Brain microvascular endothelial cell (primary cell): ENCODE data around the gene ZBTB16.

ENCODE experiments used
- DNase-seq: peaks from one replicate; pipeline ENCODE4 v3.0.0-alpha.2; 2020
- H3K27ac ChIP-seq: fragments of 250-450 bp; sonication (Bioruptor Pico); 2 replicates; pipeline ENCODE4 v1.5.1; 2020; ENCODE audit warnings: mild to moderate bottlenecking, moderate library complexity
- H3K27me3 ChIP-seq: fragments of 250-450 bp; sonication (Bioruptor Pico); replicated peaks from 2 replicates; pipeline ENCODE4 v1.5.1; 2020; ENCODE audit warnings: mild to moderate bottlenecking
- H3K36me3 ChIP-seq: fragments of 250-450 bp; sonication (Bioruptor Pico); replicated peaks from 2 replicates; pipeline ENCODE4 v1.5.1; 2020; ENCODE audit warnings: mild to moderate bottlenecking
- H3K4me3 ChIP-seq: 2 replicates; pipeline ENCODE4 v1.5.1; 2011; ENCODE audit warnings: low read depth, mild to moderate bottlenecking, control low read depth, low read length, moderate library complexity
- CTCF ChIP-seq: IDR thresholded peaks from 2 replicates; pipeline ENCODE4 v1.5.1; 2011; ENCODE audit warnings: low read depth, mild to moderate bottlenecking, moderate library complexity, low read length, control low read depth, inconsistent platforms; ENCODE audit errors: missing control alignments
- in situ Hi-C: cut with HindIII; loops from 2 replicates; pipeline ENCODE4 v1.10.0; 2017; ENCODE audit warnings: low sequenced_read_pairs, low pct_ligation_motif_present

ZBTB16 gene

GRCh38 chr11:114279792-114280546 is 220.5 kb downstream of the ZBTB16 start:
- in situ Hi-C loops, result no loop called here
- TF ChIP-seq CTCF, result no peak
- no peaks in the 10 kb centered on the region for H3K27me3 ChIP-seq
- peak; percentile 11 for DNase-seq
- H3K27ac ChIP-seq, result no peak overlapping the region
- no peak overlapping the region for H3K4me3 ChIP-seq
- no peaks in the 10 kb centered on the region for H3K36me3 ChIP-seq

GRCh38 chr11:114280696-114281095 is 221.2 kb downstream of the ZBTB16 start:
- H3K4me3 ChIP-seq, result no peak overlapping the region
- DNase-seq, result peak; percentile 72
- no peaks in the 10 kb centered on the region for H3K27me3 ChIP-seq
- in situ Hi-C loops, result no loop called here
- TF ChIP-seq CTCF, result peak; percentile 81
- H3K27ac ChIP-seq, result no peak overlapping the region
- H3K36me3 ChIP-seq, result no peaks in the 10 kb centered on the region

GRCh38 chr11:114281388-114281956 is 222.0 kb downstream of the ZBTB16 start:
- TF ChIP-seq CTCF, result no peak
- no peak overlapping the region for H3K4me3 ChIP-seq
- in situ Hi-C loops, result no loop called here
- H3K36me3 ChIP-seq, result no peaks in the 10 kb centered on the region
- no peak overlapping the region for H3K27ac ChIP-seq
- DNase-seq, result no peak
- H3K27me3 ChIP-seq, result no peaks in the 10 kb centered on the region

GRCh38 chr11:114282488-114282887 is 223.0 kb downstream of the ZBTB16 start:
- no peak overlapping the region for H3K4me3 ChIP-seq
- no peaks in the 10 kb centered on the region for H3K27me3 ChIP-seq
- DNase-seq, result no peak
- TF ChIP-seq CTCF, result no peak
- H3K27ac ChIP-seq, result no peak overlapping the region
- in situ Hi-C loops, result no loop called here
- no peaks in the 10 kb centered on the region for H3K36me3 ChIP-seq

- no peaks in the 10 kb centered on the region for H3K27me3 ChIP-seq
- DNase-seq, result no peak
- TF ChIP-seq CTCF, result no peak
- in situ Hi-C loops, result no loop called here
- H3K4me3 ChIP-seq, result no peak overlapping the region
- no peaks in the 10 kb centered on the region for H3K36me3 ChIP-seq
- H3K27ac ChIP-seq, result no peak overlapping the region
Measured at GRCh38 chr11:114283422-114283821, 223.9 kb downstream of the ZBTB16 start.
